Measurements from ENCODE around the gene TTYH1. TPM values are rescaled to one million over a fixed set of nuclear protein-coding genes. Genes with fewer than 3 reads are reported as not detected.

TTYH1 gene
- total and polyA plus RNA-seq, 9 of the 15 experiments (the other 6 are each of a cell fraction or from before 2014, with no cell fraction given) = 0.08 TPM; not detected in 8

GRCh38 chr19:54448774-54449700 is 33.8 kb downstream of the TTYH1 start, which contains the start of gene LENG8 (continued):
- TF ChIP-seq ZNF609 (CRISPR knock-in tag; IDR thresholded peaks at IDR 0.05; ENCODE audit: borderline replicate concordance) (no peak; the same call in 1 of the 2 replicates), CCAR2 (IDR thresholded peaks at IDR 0.05; ENCODE audit: low read depth, low read length) (no peak), ETV5 (CRISPR knock-in tag; IDR thresholded peaks at IDR 0.05; ENCODE audit: low read depth) (peak; percentile 96), PHTF2 (CRISPR knock-in tag; IDR thresholded peaks at IDR 0.05) (no peak), SRSF7 (optimal IDR thresholded peaks at IDR 0.05; ENCODE audit: low read depth, low read length) (no peak), CTCFL (IDR thresholded peaks at IDR 0.05; ENCODE audit: borderline replicate concordance, insufficient read depth, low read depth, low read length, poor library complexity, severe bottlenecking) (no peak), ZNF507 (tag; conservative IDR thresholded peaks at IDR 0.05) (no peak), TBL1XR1 (IDR thresholded peaks at IDR 0.05; ENCODE audit: low read length in 2 of 2) (peak in 1 of 2 experiments; percentile 68; a peak in 2 of 4 replicates), ATF3 (IDR thresholded peaks at IDR 0.05) (peak; percentile 60), ATF3 (CRISPR knock-in tag; conservative IDR thresholded peaks at IDR 0.05) (no peak), CBFA2T3 (IDR thresholded peaks at IDR 0.05) (no peak), MYC (IDR thresholded peaks at IDR 0.05; ENCODE audit: low read depth, low read length) (peak; percentile 83), MYC (CRISPR knock-in tag; IDR thresholded peaks at IDR 0.05; ENCODE audit: borderline replicate concordance, low read depth) (no peak), ZNF512 (tag; IDR thresholded peaks at IDR 0.05) (no peak), ARID3A (IDR thresholded peaks at IDR 0.05; ENCODE audit: borderline replicate concordance, low read depth, low read length) (no peak)

All from K562 (cell line).